GM12878 (cell line): ENCODE data around the gene HDX. TPM values are rescaled to one million over a fixed set of nuclear protein-coding genes. Genes with fewer than 3 reads are reported as not detected.

Experiments
- ATAC-seq: fragments of 200-7000 bp; cut with Tn5 transposase; 3 replicates; pipeline ENCODE4 v1.9.1; 2020; ENCODE audit warnings: mild to moderate bottlenecking, moderate library complexity
- BruUV-seq: library from RNA; stranded (reverse); fragments of 400-500 nt; replicated peaks from 2 replicates; lab custom pipeline; 2021; lab: Mats Ljungman, UMichigan
- CTCF ChIA-PET: fragments of 300-600 bp; sonication (Branson Sonifier 250); formaldehyde crosslinking; extraction: SDS; loops from one replicate; lab custom pipeline; 2021; ENCODE audit warnings: inconsistent platforms; lab: Yijun Ruan, JAX
- POLR2A ChIA-PET: fragments of 350-600 bp; formaldehyde crosslinking; extraction: SDS; loops from one replicate; lab custom pipeline; 2021; ENCODE audit warnings: inconsistent platforms; lab: Charles Lee
- RAD21 ChIA-PET: fragments of 300-600 bp; sonication (Branson Sonifier 250); formaldehyde crosslinking; loops from one replicate; lab custom pipeline; 2023; ENCODE audit warnings: antibody characterized with exemption; ENCODE audit not compliant: unreplicated experiment; lab: Charles Lee
- SMC1A ChIA-PET: fragments of 300-600 bp; sonication (Branson Sonifier 250); formaldehyde crosslinking; loops from one replicate; lab custom pipeline; 2023; ENCODE audit not compliant: unreplicated experiment, uncharacterized antibody; lab: Charles Lee
- DNase-seq: peaks from one replicate; pipeline ENCODE4 v3.0.0-alpha.2; 2011; ENCODE audit warnings: low read depth, low spot score
- FAIRE-seq: peaks from 3 replicates; lab custom pipeline; 2011; peaks lifted over from hg19 to GRCh38; lab: Jason Lieb, UNC
- H2AFZ ChIP-seq: 2 replicates; pipeline ENCODE4 v1.6.0; 2011; ENCODE audit warnings: low read depth, low read length, control low read depth; ENCODE audit not compliant: control insufficient read depth
- H3K27ac ChIP-seq: 2 replicates; pipeline ENCODE4 v1.5.1; 2011; ENCODE audit warnings: control low read depth; ENCODE audit not compliant: control insufficient read depth, insufficient read depth
- H3K27me3 ChIP-seq, 2 experiments: replicated peaks in 1 of 2; 2 replicates each; pipeline versions ENCODE4 v1.6.0 to v1.6.1; 2011; ENCODE audit warnings: low read length in 1 of 2; ENCODE audit not compliant: control insufficient read depth in 2 of 2, insufficient read depth in 2 of 2
- H3K36me3 ChIP-seq, 2 experiments: 2 replicates each; pipeline ENCODE4 v1.5.1; 2011; ENCODE audit warnings: low read length in 1 of 2; ENCODE audit not compliant: control insufficient read depth in 2 of 2, insufficient read depth in 2 of 2
- H3K4me1 ChIP-seq: 2 replicates; pipeline ENCODE4 v1.6.1; 2011; ENCODE audit warnings: mild to moderate bottlenecking, low read length, moderate library complexity, mixed read lengths; ENCODE audit not compliant: control insufficient read depth, insufficient read depth
- H3K4me2 ChIP-seq: 2 replicates; pipeline ENCODE4 v1.6.0; 2011; ENCODE audit warnings: control low read depth; ENCODE audit not compliant: control insufficient read depth, insufficient read depth
- H3K4me3 ChIP-seq: fragments of 200-600 bp; sonication (generic); 2 replicates; pipeline ENCODE4 v1.5.1; 2016
- H3K79me2 ChIP-seq: 2 replicates; pipeline ENCODE4 v1.6.0; 2011; ENCODE audit warnings: low read length; ENCODE audit not compliant: control insufficient read depth, insufficient read depth
- H3K9ac ChIP-seq: 2 replicates; pipeline ENCODE4 v1.8.0; 2011; ENCODE audit warnings: low read length, control low read depth, mixed read lengths; ENCODE audit not compliant: control insufficient read depth, insufficient read depth
- H3K9me3 ChIP-seq: replicated peaks from 3 replicates; pipeline ENCODE4 v1.5.1; 2011; ENCODE audit warnings: mild to moderate bottlenecking, low read length; ENCODE audit not compliant: control insufficient read depth, insufficient read depth
- H4K20me1 ChIP-seq: 2 replicates; pipeline ENCODE4 v1.6.0; 2011; ENCODE audit not compliant: control insufficient read depth, insufficient read depth
- CBX3 ChIP-seq: fragments of 200-600 bp; sonication (generic); IDR thresholded peaks from 2 replicates; pipeline ENCODE4 v1.6.1; 2016; ENCODE audit warnings: low read depth, borderline replicate concordance
- CREB1 ChIP-seq: IDR thresholded peaks from 2 replicates; pipeline ENCODE4 v1.6.1; 2012; ENCODE audit warnings: low read depth, mild to moderate bottlenecking, inconsistent platforms
- DPF2 ChIP-seq: fragments of 450-650 bp; IDR thresholded peaks from 2 replicates; pipeline ENCODE4 v1.6.1; 2017; ENCODE audit warnings: mild to moderate bottlenecking
- EGR1 ChIP-seq, 2 experiments: IDR thresholded peaks; 1 replicate in 1 of 2; 2 replicates in 1 of 2; pipeline ENCODE4 v1.6.1; 2011 to 2012; ENCODE audit warnings: low read depth in 2 of 2, low read length in 2 of 2, borderline replicate concordance in 1 of 2, mild to moderate bottlenecking in 1 of 2, moderate library complexity in 1 of 2
- ESRRA ChIP-seq: IDR thresholded peaks from 2 replicates; pipeline ENCODE4 v1.6.1; 2012; ENCODE audit warnings: mild to moderate bottlenecking, low read length, improper control_type of control experiment
- EZH2 ChIP-seq: IDR thresholded peaks from 2 replicates; pipeline ENCODE4 v1.6.1; 2012; ENCODE audit warnings: low read depth, mild to moderate bottlenecking, control low read depth, inconsistent platforms, low read length, borderline replicate concordance; ENCODE audit not compliant: control insufficient read depth
- JUNB ChIP-seq: IDR thresholded peaks from 2 replicates; pipeline ENCODE4 v1.6.1; 2016; ENCODE audit warnings: antibody characterized with exemption, mild to moderate bottlenecking
- NFIC ChIP-seq: IDR thresholded peaks from 2 replicates; pipeline ENCODE4 v1.6.1; 2012; ENCODE audit warnings: low read depth, mild to moderate bottlenecking, inconsistent platforms, low read length, moderate library complexity
- POLR2A ChIP-seq: IDR thresholded peaks from 2 replicates; pipeline ENCODE4 v1.6.1; 2011; ENCODE audit warnings: low read depth, mild to moderate bottlenecking, low read length
- SMAD5 ChIP-seq: IDR thresholded peaks from 2 replicates; pipeline ENCODE4 v1.6.1; 2016; ENCODE audit warnings: antibody characterized with exemption, low read depth
- SMARCA5 ChIP-seq: fragments of 450-650 bp; IDR thresholded peaks from 2 replicates; pipeline ENCODE4 v1.6.1; 2017; ENCODE audit warnings: mild to moderate bottlenecking
- SMC3 ChIP-seq: IDR thresholded peaks from 2 replicates; pipeline ENCODE4 v1.6.1; 2011; ENCODE audit warnings: low read length, improper control_type of control experiment, borderline replicate concordance
- SPI1 ChIP-seq: IDR thresholded peaks from 2 replicates; pipeline ENCODE4 v1.6.1; 2011; ENCODE audit warnings: low read depth, mild to moderate bottlenecking, low read length, moderate library complexity, borderline replicate concordance; ENCODE audit not compliant: insufficient read depth
- STAT1 ChIP-seq: fragments of 450-650 bp; conservative IDR thresholded peaks from 2 replicates; pipeline ENCODE4 v1.6.1; 2014; ENCODE audit warnings: antibody characterized with exemption, mild to moderate bottlenecking
- TCF7 ChIP-seq: IDR thresholded peaks from 2 replicates; pipeline ENCODE4 v1.6.1; 2014; ENCODE audit warnings: antibody characterized with exemption, borderline replicate concordance
- ZNF274 ChIP-seq: IDR thresholded peaks from one replicate; pipeline ENCODE4 v1.8.0; 2011; ENCODE audit not compliant: insufficient read length, insufficient read depth
- WGBS: methylation state at CpG from one replicate; pipeline ENCODE4 v1.1.6; 2016; ENCODE audit warnings: low lambda C conversion rate; ENCODE audit not compliant: insufficient replicate concordance, insufficient coverage; ENCODE audit errors: missing lambda C conversion rate; 5-methylcytosine and 5-hydroxymethylcytosine counted together
- in situ Hi-C: fragments of 300-500 bp; cut with MboI; formaldehyde crosslinking; loops from 9 replicates; pipeline ENCODE4 v1.14.3; 2018; ENCODE audit warnings: mixed read lengths
- intact Hi-C: fragments of 100-400 bp; cut with micrococcal nuclease; formaldehyde crosslinking; loops from one replicate; pipeline ENCODE4 v1.14.2; 2022; ENCODE audit not compliant: unreplicated experiment
- polyA plus RNA-seq, 11 experiments: library from polyadenylated mRNA; depleted of rRNA in 4 of 11; unstranded in 6 of 11; stranded (reverse) in 5 of 11; fragments of >200 nt; fragmentation: Nextera tagmentation in 4 of 11; fragmentation: Illumina TruSeq in 1 of 11; extraction: Ambion mirVana in 4 of 11; extraction: Trizol in 1 of 11; gene quantifications; 1 replicate in 1 of 11; 2 replicates in 10 of 11; pipeline versions ENCODE4 v1.2.1 to v1.2.3, GENCODE V29; 2011 to 2016; ENCODE audit warnings: inconsistent platforms in 2 of 11, missing spikeins in 2 of 11, low read depth in 1 of 11
- total RNA-seq, 4 experiments: library from RNA; depleted of rRNA in 3 of 4; stranded (reverse); fragments of >200 nt in 3 of 4; fragmentation: Illumina TruSeq in 1 of 4; extraction: Trizol in 1 of 4; gene quantifications; 2 replicates each; pipeline versions ENCODE4 v1.2.1 to v1.2.3, GENCODE V29; 2013 to 2021
- TF ChIP-seq, protein P1 (sequence below): fragments of 450-650 bp; IDR thresholded peaks from 2 replicates; pipeline ENCODE4 v1.6.1; 2014; ENCODE audit warnings: mild to moderate bottlenecking
- TF ChIP-seq, protein P2 (sequence below): IDR thresholded peaks from 2 replicates; pipeline ENCODE4 v1.6.1; 2011; ENCODE audit warnings: mild to moderate bottlenecking, low read depth, low read length, moderate library complexity; ENCODE audit not compliant: insufficient replicate concordance
- TF ChIP-seq, protein P3 (sequence below): fragments of 450-650 bp; IDR thresholded peaks from 2 replicates; pipeline ENCODE4 v1.6.1; 2017; ENCODE audit warnings: mild to moderate bottlenecking, low read depth, inconsistent platforms; ENCODE audit not compliant: poor library complexity, severe bottlenecking

The HDX gene
- total and polyA plus RNA-seq, 10 of the 15 experiments (the other 5 are each of a cell fraction or from before 2014, with no cell fraction given): 2.9 to 8.6 (median 6.3) TPM; not detected in 1

GRCh38 chrX:84322083-84322827 lies 180.0 kb downstream of the HDX start:
- DNase-seq: no peak
- no peak overlapping the region for H3K4me2 ChIP-seq
- CTCF ChIA-PET: no interaction called here
- no peak overlapping the region for H2AFZ ChIP-seq
- no peaks in the 10 kb centered on the region for H3K36me3 ChIP-seq
- no peaks in the 10 kb centered on the region for H3K9me3 ChIP-seq
- RAD21 ChIA-PET: no interaction called here
- SMC1A ChIA-PET: no interaction called here
- 19% methylated on average over 2 of the region's 2 CpGs for WGBS
- H4K20me1 ChIP-seq: no peaks in the 10 kb centered on the region
- intact Hi-C loops: no loop called here
- POLR2A ChIA-PET: no interaction called here
- no peaks in the 10 kb centered on the region for H3K27me3 ChIP-seq
- no peaks in the 10 kb centered on the region for H3K4me1 ChIP-seq
- no TSS peak for BruUV-seq
- in situ Hi-C loops: no loop called here
- H3K9ac ChIP-seq: no peak overlapping the region
- no peak for ATAC-seq
- FAIRE-seq: no peak
- H3K27ac ChIP-seq: no peak overlapping the region
- no peak overlapping the region for H3K4me3 ChIP-seq
- H3K79me2 ChIP-seq: no peaks in the 10 kb centered on the region
- TF ChIP-seq STAT1 (no peak), DPF2 (no peak), ESRRA (no peak), TCF7 (peak; percentile 92), SMC3 (no peak), POLR2A (no peak), SMAD5 (no peak), NFIC (peak; percentile 37; the same call in 1 of the 2 replicates), ZNF274 (no peak), CREB1 (no peak), EGR1 (IDR thresholded peaks at IDR 0.05; ENCODE audit: borderline replicate concordance in 1 of 2, low read depth in 2 of 2, low read length in 2 of 2) (no peak), SMARCA5 (no peak), JUNB (peak; percentile 82), CBX3 (no peak), SPI1 (no peak), EZH2 (no peak)
- TF ChIP-seq, protein P1, sequence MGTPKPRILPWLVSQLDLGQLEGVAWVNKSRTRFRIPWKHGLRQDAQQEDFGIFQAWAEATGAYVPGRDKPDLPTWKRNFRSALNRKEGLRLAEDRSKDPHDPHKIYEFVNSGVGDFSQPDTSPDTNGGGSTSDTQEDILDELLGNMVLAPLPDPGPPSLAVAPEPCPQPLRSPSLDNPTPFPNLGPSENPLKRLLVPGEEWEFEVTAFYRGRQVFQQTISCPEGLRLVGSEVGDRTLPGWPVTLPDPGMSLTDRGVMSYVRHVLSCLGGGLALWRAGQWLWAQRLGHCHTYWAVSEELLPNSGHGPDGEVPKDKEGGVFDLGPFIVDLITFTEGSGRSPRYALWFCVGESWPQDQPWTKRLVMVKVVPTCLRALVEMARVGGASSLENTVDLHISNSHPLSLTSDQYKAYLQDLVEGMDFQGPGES: no peak
- TF ChIP-seq, protein P2, sequence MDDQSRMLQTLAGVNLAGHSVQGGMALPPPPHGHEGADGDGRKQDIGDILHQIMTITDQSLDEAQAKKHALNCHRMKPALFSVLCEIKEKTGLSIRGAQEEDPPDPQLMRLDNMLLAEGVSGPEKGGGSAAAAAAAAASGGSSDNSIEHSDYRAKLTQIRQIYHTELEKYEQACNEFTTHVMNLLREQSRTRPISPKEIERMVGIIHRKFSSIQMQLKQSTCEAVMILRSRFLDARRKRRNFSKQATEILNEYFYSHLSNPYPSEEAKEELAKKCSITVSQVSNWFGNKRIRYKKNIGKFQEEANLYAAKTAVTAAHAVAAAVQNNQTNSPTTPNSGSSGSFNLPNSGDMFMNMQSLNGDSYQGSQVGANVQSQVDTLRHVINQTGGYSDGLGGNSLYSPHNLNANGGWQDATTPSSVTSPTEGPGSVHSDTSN: no peak
- TF ChIP-seq, protein P3, sequence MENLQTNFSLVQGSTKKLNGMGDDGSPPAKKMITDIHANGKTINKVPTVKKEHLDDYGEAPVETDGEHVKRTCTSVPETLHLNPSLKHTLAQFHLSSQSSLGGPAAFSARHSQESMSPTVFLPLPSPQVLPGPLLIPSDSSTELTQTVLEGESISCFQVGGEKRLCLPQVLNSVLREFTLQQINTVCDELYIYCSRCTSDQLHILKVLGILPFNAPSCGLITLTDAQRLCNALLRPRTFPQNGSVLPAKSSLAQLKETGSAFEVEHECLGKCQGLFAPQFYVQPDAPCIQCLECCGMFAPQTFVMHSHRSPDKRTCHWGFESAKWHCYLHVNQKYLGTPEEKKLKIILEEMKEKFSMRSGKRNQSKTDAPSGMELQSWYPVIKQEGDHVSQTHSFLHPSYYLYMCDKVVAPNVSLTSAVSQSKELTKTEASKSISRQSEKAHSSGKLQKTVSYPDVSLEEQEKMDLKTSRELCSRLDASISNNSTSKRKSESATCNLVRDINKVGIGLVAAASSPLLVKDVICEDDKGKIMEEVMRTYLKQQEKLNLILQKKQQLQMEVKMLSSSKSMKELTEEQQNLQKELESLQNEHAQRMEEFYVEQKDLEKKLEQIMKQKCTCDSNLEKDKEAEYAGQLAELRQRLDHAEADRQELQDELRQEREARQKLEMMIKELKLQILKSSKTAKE: no peak
